Right lobe of liver (tissue), 4 donors: ENCODE results near the gene LSM2.

ENCODE experiments used
- POLR2A ChIP-seq: fragments of 450-650 bp; IDR thresholded peaks from one replicate; pipeline ENCODE4 v1.6.1; 2017; ENCODE audit warnings: antibody characterized with exemption, mild to moderate bottlenecking
- TF ChIP-seq, protein P1 (sequence below), 4 donors: fragments of 200-600 bp in 3 of 4; fragments of 450-650 bp in 1 of 4; IDR thresholded peaks; one replicate each; pipeline versions ENCODE4 v1.5.1 to v1.8.0; 2016 to 2022; ENCODE audit warnings: antibody characterized with exemption in 4 of 4, mild to moderate bottlenecking in 2 of 4
- donor health status: DM: no; HTN: no; CAD: no.
- donor health status: DM: no; HTN: no; CAD: no.
- donor health status: DM: no; HTN: yes; CAD: no.

GRCh38 chr6:31837369-31838113 is 30.8 kb upstream of the LSM2 start:
- TF ChIP-seq, protein P1, sequence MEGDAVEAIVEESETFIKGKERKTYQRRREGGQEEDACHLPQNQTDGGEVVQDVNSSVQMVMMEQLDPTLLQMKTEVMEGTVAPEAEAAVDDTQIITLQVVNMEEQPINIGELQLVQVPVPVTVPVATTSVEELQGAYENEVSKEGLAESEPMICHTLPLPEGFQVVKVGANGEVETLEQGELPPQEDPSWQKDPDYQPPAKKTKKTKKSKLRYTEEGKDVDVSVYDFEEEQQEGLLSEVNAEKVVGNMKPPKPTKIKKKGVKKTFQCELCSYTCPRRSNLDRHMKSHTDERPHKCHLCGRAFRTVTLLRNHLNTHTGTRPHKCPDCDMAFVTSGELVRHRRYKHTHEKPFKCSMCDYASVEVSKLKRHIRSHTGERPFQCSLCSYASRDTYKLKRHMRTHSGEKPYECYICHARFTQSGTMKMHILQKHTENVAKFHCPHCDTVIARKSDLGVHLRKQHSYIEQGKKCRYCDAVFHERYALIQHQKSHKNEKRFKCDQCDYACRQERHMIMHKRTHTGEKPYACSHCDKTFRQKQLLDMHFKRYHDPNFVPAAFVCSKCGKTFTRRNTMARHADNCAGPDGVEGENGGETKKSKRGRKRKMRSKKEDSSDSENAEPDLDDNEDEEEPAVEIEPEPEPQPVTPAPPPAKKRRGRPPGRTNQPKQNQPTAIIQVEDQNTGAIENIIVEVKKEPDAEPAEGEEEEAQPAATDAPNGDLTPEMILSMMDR (IDR thresholded peaks at IDR 0.05): no peak
- TF ChIP-seq POLR2A: no peak
